Fibroblast of lung (primary cell): ENCODE data around the gene CNBD2.

ENCODE experiments used
- EZH2 ChIP-seq: IDR thresholded peaks from 2 replicates; pipeline ENCODE4 v1.5.1; 2012; ENCODE audit warnings: low read length, control low read depth, mild to moderate bottlenecking; ENCODE audit errors: missing control alignments
- TF ChIP-seq, protein P1 (sequence below), 2 donors: IDR thresholded peaks in 1 of 2; conservative IDR thresholded peaks in 1 of 2; 1 replicate in 1 of 2; 2 replicates in 1 of 2; pipeline ENCODE4 v1.5.1; 2011 to 2012; ENCODE audit warnings: low read length in 2 of 2, control low read depth in 1 of 2, inconsistent platforms in 1 of 2, low read depth in 1 of 2, mild to moderate bottlenecking in 1 of 2

DNA sequence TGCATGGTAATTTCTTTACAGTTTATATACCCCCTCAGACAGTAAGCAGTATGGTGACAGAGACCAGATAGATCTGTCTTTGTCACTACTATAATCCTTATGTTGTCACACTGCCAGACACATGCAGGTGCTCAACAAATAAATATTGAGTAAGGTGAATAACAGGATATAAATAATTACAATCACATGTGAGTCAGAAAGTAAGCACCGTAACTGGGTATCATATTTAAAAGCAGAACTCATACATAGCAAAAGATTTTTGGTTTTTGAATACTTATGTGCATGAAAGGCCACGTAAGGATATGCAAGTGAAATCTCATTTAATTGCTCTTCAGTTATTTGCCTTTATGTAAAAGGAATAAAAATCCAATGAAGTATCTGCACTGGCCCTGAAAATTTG lies 17.4 kb downstream of the CNBD2 start:
- TF ChIP-seq, protein P1, sequence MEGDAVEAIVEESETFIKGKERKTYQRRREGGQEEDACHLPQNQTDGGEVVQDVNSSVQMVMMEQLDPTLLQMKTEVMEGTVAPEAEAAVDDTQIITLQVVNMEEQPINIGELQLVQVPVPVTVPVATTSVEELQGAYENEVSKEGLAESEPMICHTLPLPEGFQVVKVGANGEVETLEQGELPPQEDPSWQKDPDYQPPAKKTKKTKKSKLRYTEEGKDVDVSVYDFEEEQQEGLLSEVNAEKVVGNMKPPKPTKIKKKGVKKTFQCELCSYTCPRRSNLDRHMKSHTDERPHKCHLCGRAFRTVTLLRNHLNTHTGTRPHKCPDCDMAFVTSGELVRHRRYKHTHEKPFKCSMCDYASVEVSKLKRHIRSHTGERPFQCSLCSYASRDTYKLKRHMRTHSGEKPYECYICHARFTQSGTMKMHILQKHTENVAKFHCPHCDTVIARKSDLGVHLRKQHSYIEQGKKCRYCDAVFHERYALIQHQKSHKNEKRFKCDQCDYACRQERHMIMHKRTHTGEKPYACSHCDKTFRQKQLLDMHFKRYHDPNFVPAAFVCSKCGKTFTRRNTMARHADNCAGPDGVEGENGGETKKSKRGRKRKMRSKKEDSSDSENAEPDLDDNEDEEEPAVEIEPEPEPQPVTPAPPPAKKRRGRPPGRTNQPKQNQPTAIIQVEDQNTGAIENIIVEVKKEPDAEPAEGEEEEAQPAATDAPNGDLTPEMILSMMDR (conservative IDR thresholded peaks at IDR 0.05 in 1 of 2, IDR thresholded peaks at IDR 0.05 in 1 of 2; ENCODE audit: low read depth in 1 of 2, low read length in 2 of 2) = no peak
- no peak for TF ChIP-seq EZH2
